Kasumi-1 (cell line): ENCODE data around the gene IL15.

Experiments used
- DNase-seq, 2 experiments: peaks; one replicate each; lab custom pipeline; 2025; lab: John Stamatoyannopoulos, UW

IL15 gene

GRCh38 chr4:141772838-141773237 lies 136.5 kb downstream of the IL15 start:
- DNase-seq: no peak

GRCh38 chr4:141782205-141782604 lies 145.8 kb downstream of the IL15 start:
- no peak for DNase-seq
